GM13977 (cell line): ENCODE results near the gene RHOXF2B.
A peak's percentile ranks its signal among the peaks of the same experiment; 100 is the strongest.
"Not testable (repeated sequence)": the region's sequence is repeated elsewhere in the genome, so short reads cannot be mapped to it uniquely, and the experiment has no call there.

Source experiments
- DNase-seq: peaks from one replicate; pipeline ENCODE4 v3.0.0; 2012; ENCODE audit warnings: low spot score
- CTCF ChIP-seq: IDR thresholded peaks from 2 replicates; pipeline ENCODE4 v1.5.1; 2012; ENCODE audit warnings: mild to moderate bottlenecking, control low read depth; ENCODE audit not compliant: insufficient read depth; ENCODE audit errors: extremely low read depth, missing control alignments
- in situ Hi-C: fragments of 300-500 bp; cut with MboI; formaldehyde crosslinking; loops from one replicate; pipeline ENCODE4 v1.12.0; 2022; ENCODE audit warnings: low sequenced_read_pairs, low pct_unique_long_range_greater_than_20kb, mixed read lengths, inconsistent platforms; ENCODE audit not compliant: unreplicated experiment

The RHOXF2B gene

GRCh38 chrX:120090208-120090607 lies 12.7 kb upstream of the RHOXF2B start:
- in situ Hi-C loops = no loop called here
- TF ChIP-seq CTCF = peak; percentile 17
- no peak for DNase-seq

GRCh38 chrX:120087289-120088017 lies 10.0 kb upstream of the RHOXF2B start:
- in situ Hi-C loops = no loop called here
- DNase-seq = no peak
- no peak for TF ChIP-seq CTCF

GRCh38 chrX:120085553-120086185 lies 8.2 kb upstream of the RHOXF2B start:
- in situ Hi-C loops, DNase-seq: not testable (repeated sequence)

- in situ Hi-C loops, DNase-seq: not testable (repeated sequence)
Observed at GRCh38 chrX:120066169-120066568, 11.3 kb downstream of the RHOXF2B start.

GRCh38 chrX:120042712-120043111 lies 34.8 kb downstream of the RHOXF2B start:
- DNase-seq, in situ Hi-C loops: not testable (repeated sequence)

GRCh38 chrX:120042247-120042646 lies 35.2 kb downstream of the RHOXF2B start:
- DNase-seq, in situ Hi-C loops: not testable (repeated sequence)

- in situ Hi-C loops, DNase-seq: not testable (repeated sequence)
Observed at GRCh38 chrX:120040176-120040575, 37.3 kb downstream of the RHOXF2B start.

GRCh38 chrX:120039087-120039733 lies 38.3 kb downstream of the RHOXF2B start:
- DNase-seq, in situ Hi-C loops: not testable (repeated sequence)

- no peak for TF ChIP-seq CTCF
- no peak for DNase-seq
- in situ Hi-C loops = no loop called here
Observed at GRCh38 chrX:120036704-120037103, 40.8 kb downstream of the RHOXF2B start.

GRCh38 chrX:120035522-120036309 lies 41.8 kb downstream of the RHOXF2B start:
- in situ Hi-C loops = not testable (repeated sequence)
- DNase-seq = peak; percentile 39
